GM13976 (cell line): Measurements from ENCODE around the gene SLC12A3.

Experiments used
- DNase-seq: peaks from one replicate; pipeline ENCODE4 v3.0.0; 2012; ENCODE audit warnings: low spot score
- CTCF ChIP-seq: IDR thresholded peaks from 2 replicates; pipeline ENCODE4 v1.5.1; 2012; ENCODE audit warnings: borderline replicate concordance, mild to moderate bottlenecking; ENCODE audit not compliant: insufficient read depth; ENCODE audit errors: extremely low read depth, missing control alignments, control extremely low read depth
- in situ Hi-C: fragments of 300-500 bp; cut with MboI; formaldehyde crosslinking; loops from one replicate; pipeline ENCODE4 v1.12.0; 2022; ENCODE audit warnings: low sequenced_read_pairs, mixed read lengths, inconsistent platforms; ENCODE audit not compliant: unreplicated experiment

The SLC12A3 gene

GRCh38 chr16:56871172-56871593 is 6.2 kb downstream of the SLC12A3 start:
- TF ChIP-seq CTCF, result peak; percentile 19
- in situ Hi-C loops, result no loop called here

DNA sequence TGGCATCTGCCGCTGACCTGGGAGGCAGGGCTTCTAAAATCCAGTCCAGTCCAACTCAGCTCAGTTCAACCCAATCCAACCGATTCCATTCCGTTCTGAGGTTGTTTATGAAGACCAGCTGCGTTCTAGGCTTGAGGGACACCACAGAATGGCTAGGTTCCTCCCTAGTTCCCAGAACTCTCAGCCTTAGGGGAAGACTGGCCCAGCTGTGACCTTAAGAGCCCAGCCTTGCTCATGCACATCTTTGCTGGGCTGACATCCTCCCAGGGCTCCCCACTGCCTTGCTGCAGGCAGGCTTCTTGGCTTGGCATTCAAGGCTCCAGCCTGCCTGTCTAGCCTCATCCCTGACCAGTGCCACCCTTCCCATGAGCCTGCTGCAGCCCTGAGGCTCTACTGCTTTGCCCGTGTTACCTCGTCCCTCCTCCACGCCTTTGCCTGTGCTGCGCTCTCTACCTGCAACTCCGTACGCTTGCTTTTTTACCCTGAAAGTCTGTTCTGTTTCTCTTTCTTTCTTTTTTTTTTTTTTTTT is 7.9 kb downstream of the SLC12A3 start:
- TF ChIP-seq CTCF, result no peak
- in situ Hi-C loops, result no loop called here
- DNase-seq, result no peak

More at GRCh38 chr16:56871172-56871593, 6.2 kb downstream of the SLC12A3 start:
- peak; percentile 72 for DNase-seq

- no peak for TF ChIP-seq CTCF
- in situ Hi-C loops, result no loop called here
- no peak for DNase-seq
Measured at GRCh38 chr16:56874800-56875199, 9.8 kb downstream of the SLC12A3 start.

- DNase-seq, result no peak
- no peak for TF ChIP-seq CTCF
- in situ Hi-C loops, result no loop called here
Measured at GRCh38 chr16:56876048-56876447, 11.0 kb downstream of the SLC12A3 start.

DNA sequence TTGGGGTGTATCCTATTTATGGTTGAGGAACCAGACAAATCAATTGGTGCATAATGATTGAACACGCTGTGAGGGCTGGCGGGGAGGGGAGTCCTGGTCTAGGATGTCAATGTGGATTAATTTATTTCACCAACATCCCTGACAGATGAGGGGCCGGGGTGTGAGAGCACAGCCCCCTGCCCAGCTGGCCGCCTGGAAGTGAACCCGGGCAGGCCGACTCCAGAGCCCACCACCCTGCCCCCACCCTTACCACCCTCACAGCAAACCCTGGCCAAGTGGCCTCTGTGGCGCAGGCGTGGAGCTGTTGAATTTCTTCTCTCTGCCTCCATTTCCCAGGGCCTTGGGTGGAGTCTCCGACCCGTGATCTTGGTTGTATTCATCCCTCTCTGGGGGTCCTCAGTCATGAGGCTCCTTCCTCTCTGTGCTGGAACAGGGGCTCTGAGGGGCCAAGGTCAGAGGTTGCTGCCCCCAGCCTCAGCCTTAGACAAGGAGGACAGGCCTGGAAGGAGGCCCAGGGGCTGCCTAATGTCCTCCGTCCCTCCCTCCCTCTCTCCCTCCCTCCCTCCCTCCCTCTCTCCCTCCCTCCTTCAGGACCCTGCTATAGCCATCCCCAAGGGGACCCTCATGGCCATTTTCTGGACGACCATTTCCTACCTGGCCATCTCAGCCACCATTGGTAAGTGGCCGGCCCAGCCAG is 12.6 kb downstream of the SLC12A3 start:
- DNase-seq, result no peak
- TF ChIP-seq CTCF, result no peak
- in situ Hi-C loops, result no loop called here

GRCh38 chr16:56878282-56878854 is 13.4 kb downstream of the SLC12A3 start:
- TF ChIP-seq CTCF, result no peak
- in situ Hi-C loops, result no loop called here
- no peak for DNase-seq

GRCh38 chr16:56879276-56879675 is 14.3 kb downstream of the SLC12A3 start:
- DNase-seq, result no peak
- TF ChIP-seq CTCF, result no peak
- in situ Hi-C loops, result no loop called here
